Thoracic aorta (tissue), 2 donors: ENCODE measurements around the gene CHRM2. TPM values are rescaled to one million over a fixed set of nuclear protein-coding genes. Genes with fewer than 3 reads are reported as not detected.

Source experiments
- ATAC-seq: fragments of 150-250 bp; one replicate; pipeline ENCODE4 v1.8.0; 2017; ENCODE audit warnings: low read depth; ENCODE audit not compliant: insufficient number of reproducible peaks, low FRiP score
- DNase-seq: peaks from one replicate; pipeline ENCODE4 v3.0.0-alpha.2; 2020; ENCODE audit warnings: low spot score
- H3K27ac ChIP-seq, 2 donors: fragments of 200-600 bp; sonication (generic); 1 replicate in 1 of 2; 2 replicates in 1 of 2; pipeline ENCODE4 v1.5.1; 2016; ENCODE audit warnings: mild to moderate bottlenecking in 2 of 2, moderate library complexity in 2 of 2
- H3K27me3 ChIP-seq: fragments of 200-600 bp; sonication (generic); replicated peaks from 2 replicates; pipeline ENCODE4 v1.6.0; 2016; ENCODE audit warnings: mild to moderate bottlenecking; ENCODE audit not compliant: insufficient read depth
- H3K36me3 ChIP-seq: fragments of 200-600 bp; sonication (generic); one replicate; pipeline ENCODE4 v1.5.1; 2016
- H3K4me1 ChIP-seq, 2 donors: fragments of 200-600 bp; sonication (generic); 1 replicate in 1 of 2; 2 replicates in 1 of 2; pipeline versions ENCODE4 v1.5.1 to v1.6.0; 2016; ENCODE audit warnings: low read depth in 2 of 2, mild to moderate bottlenecking in 1 of 2; ENCODE audit not compliant: control insufficient read depth in 1 of 2
- H3K4me3 ChIP-seq: fragments of 200-600 bp; sonication (generic); 2 replicates; pipeline ENCODE4 v1.5.1; 2016; ENCODE audit warnings: mild to moderate bottlenecking
- H3K9me3 ChIP-seq: fragments of 200-600 bp; sonication (generic); 2 replicates; pipeline ENCODE4 v1.5.1; 2016
- CTCF ChIP-seq: fragments of 200-600 bp; sonication (generic); IDR thresholded peaks from one replicate; pipeline ENCODE4 v1.5.1; 2019; ENCODE audit warnings: antibody characterized with exemption
- total RNA-seq, 2 donors: library from RNA; depleted of rRNA; stranded (reverse); fragments of >200 nt; gene quantifications; one replicate each; pipeline versions ENCODE4 v1.1.0 to v1.2.3, GENCODE V29; 2016

CHRM2 gene
- total RNA-seq, 2 donors from 2014 or later = not detected

DNA sequence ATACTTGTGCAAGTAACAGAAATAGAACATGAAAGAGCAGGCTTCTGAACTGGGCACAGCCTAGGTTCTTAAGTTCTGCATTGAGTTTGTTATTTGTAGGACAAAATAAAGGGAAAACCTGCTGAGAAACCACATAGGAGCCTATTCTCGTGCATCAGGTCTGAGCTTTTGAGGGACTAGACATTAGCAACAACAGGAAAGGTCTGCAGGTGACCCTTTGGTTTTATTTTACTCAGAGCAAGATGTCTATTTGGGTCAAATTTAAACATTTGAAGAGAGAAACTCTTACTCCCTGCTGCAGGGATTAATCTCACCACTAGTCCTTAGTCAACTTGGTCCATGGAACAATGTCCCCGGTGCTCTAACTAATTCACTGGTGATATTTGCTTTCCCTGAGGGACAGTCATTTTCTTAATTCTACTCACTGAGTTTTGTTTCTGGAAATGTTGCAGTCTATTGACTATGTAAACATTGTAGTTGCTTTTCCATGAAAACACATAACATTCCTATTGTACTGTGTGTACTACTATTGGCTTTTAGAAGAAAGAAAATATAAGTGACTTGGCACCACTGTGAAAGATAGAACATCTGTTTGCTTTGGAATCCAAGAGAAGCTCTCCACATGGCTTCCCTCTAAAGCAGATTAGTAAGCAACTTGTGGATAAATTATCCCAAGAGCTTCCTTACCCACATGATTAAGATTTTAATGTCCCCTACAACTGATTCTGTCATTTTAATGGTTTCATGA, 108.2 kb downstream of the CHRM2 start:
- no peak overlapping the region for H3K4me3 ChIP-seq
- ATAC-seq (no peak), DNase-seq (no peak)
- no peak overlapping the region for H3K27ac ChIP-seq
- no peaks in the 10 kb centered on the region for H3K27me3 ChIP-seq
- TF ChIP-seq CTCF = no peak
- no peaks in the 10 kb centered on the region for H3K9me3 ChIP-seq
- H3K36me3 ChIP-seq = no peaks in the 10 kb centered on the region
- no peaks in the 10 kb centered on the region for H3K4me1 ChIP-seq

GRCh38 chr7:136993377-136993776, 124.9 kb downstream of the CHRM2 start:
- ATAC-seq (no peak), DNase-seq (no peak)
- Histone ChIP-seq H3K27me3 (no peaks in the 10 kb centered on the region), H3K9me3 (peaks cover 4% of the 10 kb centered on the region), H3K4me3 (no peak overlapping the region), H3K4me1 (no peaks in the 10 kb centered on the region), H3K27ac (no peak overlapping the region), H3K36me3 (no peaks in the 10 kb centered on the region)
- TF ChIP-seq CTCF = no peak

DNA sequence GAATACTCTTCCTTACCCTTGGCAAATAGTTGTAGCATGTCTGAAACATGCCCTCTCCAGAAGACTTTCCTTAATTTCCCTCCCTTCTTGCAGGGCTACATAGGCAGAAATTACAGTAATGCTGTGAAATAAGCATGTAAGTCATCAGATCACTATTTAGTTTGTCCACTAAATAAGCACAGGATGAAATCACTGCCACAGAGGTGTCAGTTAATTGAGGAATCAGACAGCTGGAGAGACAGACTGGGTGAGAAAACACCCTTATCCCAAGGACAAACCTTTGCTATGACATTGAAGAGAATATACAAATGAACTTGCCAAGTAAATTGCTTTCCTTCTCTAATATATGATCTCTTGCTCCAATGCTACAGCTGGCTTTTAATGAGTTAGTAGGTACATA, 129.3 kb downstream of the CHRM2 start:
- ATAC-seq = no peak
- H3K4me3 ChIP-seq = no peak overlapping the region
- no peaks in the 10 kb centered on the region for H3K9me3 ChIP-seq
- no peaks in the 10 kb centered on the region for H3K36me3 ChIP-seq
- H3K27me3 ChIP-seq = no peaks in the 10 kb centered on the region
- no peak overlapping the region for H3K27ac ChIP-seq
- no peaks in the 10 kb centered on the region for H3K4me1 ChIP-seq
- no peak for TF ChIP-seq CTCF
- no peak for DNase-seq

DNA sequence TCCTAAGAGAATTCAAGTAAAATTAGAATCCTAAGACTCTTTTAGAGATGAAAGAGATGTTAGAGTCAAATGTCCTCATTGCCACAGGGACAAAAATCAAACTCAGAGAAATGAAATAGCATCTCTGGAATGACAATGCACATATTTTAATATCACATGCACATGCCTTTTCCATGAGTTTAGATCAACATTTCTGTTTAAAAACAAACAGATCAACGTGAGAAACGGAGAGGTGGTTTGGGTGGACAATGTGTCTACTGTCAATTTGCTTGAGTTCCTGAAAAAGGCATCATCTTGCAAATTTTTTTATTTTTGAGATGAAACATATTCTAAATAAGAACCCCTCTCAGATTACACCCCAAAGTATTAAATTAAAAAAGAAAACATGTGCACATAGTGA, 130.0 kb downstream of the CHRM2 start:
- Histone ChIP-seq H3K4me3 (no peak overlapping the region), H3K27me3 (no peaks in the 10 kb centered on the region), H3K4me1 (no peaks in the 10 kb centered on the region), H3K27ac (no peak overlapping the region), H3K9me3 (no peaks in the 10 kb centered on the region), H3K36me3 (no peaks in the 10 kb centered on the region)
- no peak for ATAC-seq
- TF ChIP-seq CTCF = no peak
- no peak for DNase-seq

DNA sequence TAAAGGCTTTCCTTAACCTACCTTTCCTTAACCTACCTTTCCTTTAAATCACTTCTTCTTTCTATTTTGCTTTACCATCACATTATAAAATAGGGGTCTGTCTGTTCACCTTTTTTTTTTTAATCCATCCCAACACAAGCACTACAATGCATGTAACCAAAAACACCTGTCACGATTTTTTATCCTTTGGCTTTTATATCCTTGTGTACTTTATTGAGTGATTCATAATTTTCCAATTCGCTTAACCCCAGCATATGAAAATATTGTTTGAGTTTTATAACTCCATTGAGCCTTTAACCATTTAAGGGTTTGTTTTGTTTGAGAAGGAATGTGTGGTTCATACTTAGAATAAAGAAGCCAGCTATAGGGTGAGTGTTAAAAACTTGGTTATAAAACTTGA, 132.2 kb downstream of the CHRM2 start:
- ATAC-seq (no peak), DNase-seq (no peak)
- H3K9me3 ChIP-seq = no peaks in the 10 kb centered on the region
- H3K4me1 ChIP-seq = no peaks in the 10 kb centered on the region
- H3K4me3 ChIP-seq = no peak overlapping the region
- no peak for TF ChIP-seq CTCF
- no peak overlapping the region for H3K27ac ChIP-seq
- H3K27me3 ChIP-seq = no peaks in the 10 kb centered on the region
- H3K36me3 ChIP-seq = no peaks in the 10 kb centered on the region
